ENCODE results near the gene KLHL34.

Gene KLHL34

DNA sequence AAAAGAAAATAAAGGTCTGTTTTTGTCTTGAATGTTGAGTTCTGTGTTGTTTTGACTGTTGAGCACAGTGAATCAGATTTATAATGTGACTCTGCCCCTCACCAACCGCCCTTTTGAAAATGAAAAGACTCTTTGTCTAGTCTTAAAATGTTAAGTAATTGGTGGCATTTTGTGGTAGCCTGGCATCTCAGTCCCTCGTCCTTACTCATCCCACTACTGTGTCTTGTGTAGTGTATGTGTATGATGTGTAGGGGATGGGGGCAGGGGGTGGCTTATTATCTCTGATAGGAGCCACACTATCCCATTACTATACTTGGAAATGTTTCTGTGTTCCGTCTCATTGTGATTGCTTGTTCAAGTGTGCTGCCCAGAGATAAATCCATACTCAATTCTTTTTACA is 12.2 kb downstream of the KLHL34 start:
- no peak for FAIRE-seq

DNA sequence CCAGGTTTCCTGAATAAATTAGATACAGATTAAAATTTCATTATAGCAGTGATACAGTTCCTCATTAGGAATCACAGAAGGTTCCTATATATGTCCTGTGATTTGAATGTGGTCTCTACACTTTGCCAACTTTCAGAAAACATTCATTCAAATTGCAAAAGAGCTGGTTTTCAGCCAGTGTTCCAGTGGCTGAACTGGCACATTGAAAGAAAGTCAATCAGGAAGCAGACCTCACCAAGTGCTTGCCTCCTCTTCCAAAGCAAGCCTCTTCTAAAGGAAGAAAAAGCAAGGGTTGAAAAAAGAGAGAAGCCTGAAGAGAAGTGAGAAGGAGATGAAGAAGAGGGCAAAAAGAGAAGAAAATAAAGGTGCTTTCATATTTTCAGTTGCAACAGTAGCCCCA is 12.7 kb downstream of the KLHL34 start:
- no peak for FAIRE-seq

DNA sequence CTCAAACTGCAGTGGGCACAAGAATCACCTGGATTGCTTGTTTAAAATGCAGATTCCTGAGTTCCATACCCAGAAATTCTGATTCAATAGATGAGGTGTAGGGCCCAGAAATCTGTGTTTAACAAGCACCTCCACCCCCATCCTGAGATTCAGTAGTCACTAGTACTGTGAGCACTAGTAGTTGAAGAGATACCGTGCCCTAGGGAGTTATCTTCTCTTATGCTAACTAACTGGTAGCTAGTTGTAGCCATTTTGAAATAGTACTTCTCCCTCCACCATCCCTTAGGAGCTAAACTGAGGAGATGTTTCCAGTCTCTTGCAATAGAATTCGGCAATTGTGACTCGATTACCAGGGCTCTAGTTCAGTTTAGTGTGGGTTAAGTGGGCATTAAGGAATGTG is 18.4 kb downstream of the KLHL34 start:
- FAIRE-seq = no peak

DNA sequence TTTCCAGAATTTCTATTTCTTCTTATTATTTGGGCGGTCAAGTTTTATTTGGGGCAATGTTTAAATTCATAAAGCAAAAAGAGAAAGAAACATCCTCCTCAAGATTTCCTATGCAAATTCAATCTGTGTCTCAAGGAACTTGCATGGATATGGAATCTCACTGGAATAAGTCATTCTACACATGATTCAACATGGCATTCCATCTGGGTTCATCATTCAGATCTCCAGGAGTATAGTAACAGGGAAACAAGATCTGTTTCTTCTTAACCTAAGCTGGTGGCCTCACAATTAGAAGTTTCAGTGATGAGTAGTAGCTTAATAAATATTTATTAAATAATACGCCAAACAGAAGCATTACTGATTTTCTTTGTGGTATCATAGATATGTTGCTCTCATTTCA is 19.8 kb downstream of the KLHL34 start:
- no peak for FAIRE-seq

DNA sequence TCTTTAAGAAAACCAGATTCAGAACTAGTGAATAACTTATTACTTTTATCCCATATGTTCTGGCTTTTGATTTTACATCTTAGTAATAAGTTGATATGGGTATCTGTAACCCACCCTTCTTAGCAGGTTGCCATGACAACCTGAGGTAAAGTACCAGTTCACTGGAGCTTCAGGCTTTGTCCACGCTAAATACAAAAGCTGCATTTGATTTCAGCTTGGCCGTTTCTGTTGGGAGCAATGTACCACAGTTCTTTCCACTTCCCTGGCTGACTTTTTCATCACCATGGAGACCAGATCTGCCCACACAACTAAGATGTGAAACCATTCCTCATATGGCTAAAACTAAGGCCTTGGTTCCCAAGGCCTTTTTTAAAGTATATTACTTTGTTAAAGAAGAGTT is 26.1 kb downstream of the KLHL34 start:
- no peak for FAIRE-seq

DNA sequence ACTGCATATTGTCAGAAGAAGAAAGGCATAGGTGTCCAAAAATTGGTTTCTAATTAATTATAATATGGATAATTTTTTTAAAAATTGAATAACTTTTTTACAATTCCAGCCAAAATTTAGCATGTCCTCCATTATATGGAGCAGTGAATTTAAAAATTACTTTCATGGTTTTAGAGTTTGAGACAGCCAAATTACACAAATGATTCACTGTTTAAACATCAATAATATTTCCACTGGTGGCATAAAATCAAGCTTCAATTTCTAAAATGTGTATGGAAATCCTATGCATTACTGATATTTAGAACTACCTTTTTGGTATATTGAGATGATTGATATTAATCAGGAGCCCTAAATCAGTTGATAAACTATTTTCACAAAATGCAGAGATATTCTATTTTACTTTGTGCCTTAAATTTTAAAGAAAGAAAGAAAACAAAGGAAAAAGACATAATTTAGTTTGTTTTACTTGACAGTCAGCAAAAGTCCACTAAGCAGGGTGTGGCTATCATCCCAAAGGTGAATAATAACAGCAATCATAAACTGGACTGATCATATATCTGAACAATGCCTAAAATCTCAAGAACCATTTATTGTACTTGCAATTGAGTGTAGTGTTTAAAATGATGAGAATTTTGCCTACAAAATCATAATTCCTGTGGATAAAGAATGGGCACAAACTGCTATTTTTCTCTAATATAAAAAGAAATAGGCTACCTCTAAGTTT is 34.2 kb downstream of the KLHL34 start:
- FAIRE-seq = no peak

DNA sequence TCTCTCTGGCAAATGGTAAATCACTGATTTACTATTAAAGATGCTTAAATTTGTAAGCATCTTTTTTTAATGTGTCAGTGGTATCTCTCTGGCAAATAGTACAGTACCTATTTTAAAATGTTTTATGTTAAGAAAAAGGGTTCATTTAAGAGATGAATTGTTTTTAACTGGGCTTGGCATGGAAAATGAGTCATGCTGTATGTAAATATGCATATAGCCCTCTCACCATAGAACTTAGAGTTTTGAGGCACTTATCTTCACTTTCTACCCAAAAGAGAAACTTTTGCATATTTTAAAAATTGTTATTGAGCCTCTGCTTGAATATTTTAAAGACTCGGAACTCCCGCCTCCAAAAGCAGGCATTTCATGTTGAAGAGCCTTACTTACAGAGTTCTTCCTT is 37.9 kb downstream of the KLHL34 start:
- FAIRE-seq = no peak

DNA sequence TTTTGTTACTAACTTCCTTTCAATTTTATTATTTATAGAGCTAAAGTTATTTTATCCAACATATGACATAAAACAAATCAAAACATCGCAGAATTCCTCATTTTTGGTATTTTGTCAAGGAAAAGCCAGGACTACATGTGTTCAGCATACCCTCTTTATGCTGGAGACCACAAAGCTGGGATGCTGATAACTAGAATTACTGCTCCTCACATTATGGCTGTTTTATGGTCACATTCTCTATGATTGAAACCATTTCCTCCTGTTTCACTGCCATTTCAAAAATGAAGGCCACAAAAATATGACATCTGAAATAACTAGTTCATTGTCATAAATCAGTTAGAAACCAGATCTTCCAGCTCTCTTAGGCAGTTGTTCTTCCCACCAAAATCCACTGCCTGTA is 41.7 kb downstream of the KLHL34 start:
- no peak for FAIRE-seq

DNA sequence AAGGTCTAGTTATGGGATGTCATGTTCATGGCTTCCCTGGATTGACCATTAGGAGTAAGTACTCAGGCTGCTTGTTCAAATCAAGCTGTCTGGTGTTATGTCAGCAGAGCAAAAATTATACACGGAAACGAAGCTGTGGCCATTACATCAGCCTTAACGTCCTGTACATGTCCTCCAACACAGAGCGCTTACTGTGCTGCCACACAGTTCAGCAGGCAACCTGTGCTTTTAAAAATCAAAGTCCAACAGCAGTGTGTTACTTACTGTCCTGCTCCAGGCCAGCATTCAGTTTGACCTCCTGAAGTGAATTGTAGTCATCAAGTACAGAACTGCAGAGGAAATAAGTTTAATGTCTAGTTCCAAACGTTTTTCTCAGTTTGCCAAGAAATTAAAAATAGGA is 46.0 kb downstream of the KLHL34 start:
- no peak for FAIRE-seq

DNA sequence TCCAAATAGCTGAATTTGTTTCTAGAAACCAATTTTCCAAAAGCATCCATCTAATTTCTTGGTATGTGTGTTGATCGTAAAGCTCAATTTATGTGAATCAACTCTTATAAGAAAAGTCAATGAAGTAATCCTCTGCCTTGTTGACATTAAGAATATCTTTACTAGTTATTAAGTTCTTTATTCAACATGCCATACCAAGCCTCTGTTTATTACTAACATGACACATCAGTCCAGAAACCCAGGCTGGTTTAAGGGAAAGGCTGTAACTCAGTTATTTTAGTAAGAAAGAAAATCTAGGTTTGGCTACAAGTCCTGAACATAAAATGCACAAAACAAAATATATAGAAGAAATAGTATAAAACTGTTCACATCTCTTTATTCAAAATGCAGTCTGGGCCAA is 48.0 kb downstream of the KLHL34 start:
- no peak for FAIRE-seq

DNA sequence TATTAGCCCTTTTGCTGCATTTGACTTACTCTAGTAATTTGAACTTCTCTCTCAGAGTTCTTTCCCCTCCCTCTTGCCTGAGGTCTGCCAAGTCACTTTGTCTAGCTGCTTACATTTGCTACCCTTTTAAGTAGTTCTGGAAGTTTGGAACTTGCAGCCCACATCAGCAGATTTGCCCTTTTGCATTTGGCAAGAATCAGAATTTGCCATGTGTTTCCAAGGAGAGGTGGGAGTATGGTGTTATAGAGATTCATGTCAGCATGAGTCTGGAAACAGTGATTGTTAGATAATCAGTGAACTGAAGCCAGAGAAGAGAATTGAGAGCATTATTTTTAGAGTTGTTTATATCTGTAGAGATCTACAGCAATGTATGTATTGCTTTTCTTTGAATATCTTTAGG is 52.1 kb downstream of the KLHL34 start:
- no peak for FAIRE-seq
